HEK293 (cell line): ENCODE results near the gene MYOM1.

Source experiments
- CTCF ChIA-PET: fragments of 350-600 bp; formaldehyde crosslinking; extraction: SDS; loops from one replicate; lab custom pipeline; 2021; ENCODE audit warnings: antibody characterized with exemption; lab: Yijun Ruan, JAX
- POLR2A ChIA-PET: fragments of 300-600 bp; formaldehyde crosslinking; extraction: SDS; loops from one replicate; lab custom pipeline; 2020; ENCODE audit warnings: antibody characterized with exemption, inconsistent platforms; lab: Yijun Ruan, JAX
- H3K27ac ChIP-seq: fragments of 200-500 bp; sonication (Bioruptor generic); 2 replicates; pipeline ENCODE4 v1.5.1; 2014; ENCODE audit warnings: low read depth, low read length, control low read depth, inconsistent platforms; ENCODE audit errors: extremely low read depth
- H3K36me3 ChIP-seq, 2 experiments: fragments of 200-500 bp in 1 of 2; sonication (Bioruptor generic) in 1 of 2; 1 replicate in 1 of 2; 2 replicates in 1 of 2; pipeline ENCODE4 v1.5.1; 2014 to 2017; ENCODE audit warnings: inconsistent platforms in 2 of 2, low read length in 2 of 2; ENCODE audit not compliant: control insufficient read depth in 2 of 2, insufficient read depth in 1 of 2
- H3K4me1 ChIP-seq: fragments of 200-500 bp; sonication (Bioruptor generic); 2 replicates; pipeline ENCODE4 v1.5.1; 2014; ENCODE audit warnings: mild to moderate bottlenecking, low read length, inconsistent platforms; ENCODE audit not compliant: control insufficient read depth, insufficient read depth
- H3K4me3 ChIP-seq: 2 replicates; pipeline ENCODE4 v1.5.1; 2011; ENCODE audit warnings: low read depth, mild to moderate bottlenecking, control low read depth, low read length, moderate library complexity
- H3K9me3 ChIP-seq: fragments of 200-500 bp; sonication (Bioruptor generic); 2 replicates; pipeline ENCODE4 v1.5.1; 2014; ENCODE audit warnings: low read depth, low read length, inconsistent platforms; ENCODE audit not compliant: control insufficient read depth, insufficient read depth
- GLI4 ChIP-seq: fragments of 450-650 bp; formaldehyde crosslinking; IDR thresholded peaks from 2 replicates; pipeline ENCODE4 v1.5.1; 2016; ENCODE audit warnings: missing biosample characterization, missing genetic modification characterization
- KLF16 ChIP-seq: fragments of 450-650 bp; formaldehyde crosslinking; IDR thresholded peaks from 2 replicates; pipeline ENCODE4 v1.5.1; 2017; ENCODE audit warnings: missing biosample characterization, missing genetic modification characterization
- PATZ1 ChIP-seq: fragments of 450-650 bp; formaldehyde crosslinking; IDR thresholded peaks from 2 replicates; pipeline ENCODE4 v1.5.1; 2016; ENCODE audit warnings: missing biosample characterization, missing genetic modification characterization
- TRIM28 ChIP-seq: IDR thresholded peaks from 2 replicates; pipeline ENCODE4 v1.6.1; 2011; ENCODE audit warnings: low read length, control low read depth, borderline replicate concordance
- ZBTB11 ChIP-seq: fragments of 450-650 bp; formaldehyde crosslinking; conservative IDR thresholded peaks from 2 replicates; pipeline ENCODE4 v1.5.1; 2016; ENCODE audit warnings: low read depth, missing biosample characterization, missing genetic modification characterization
- ZEB2 ChIP-seq: fragments of 450-650 bp; formaldehyde crosslinking; IDR thresholded peaks from 2 replicates; pipeline ENCODE4 v1.5.1; 2016; ENCODE audit warnings: missing biosample characterization, missing genetic modification characterization
- ZFP3 ChIP-seq: fragments of 450-650 bp; formaldehyde crosslinking; IDR thresholded peaks from 2 replicates; pipeline ENCODE4 v1.5.1; 2016; ENCODE audit warnings: low read depth, missing biosample characterization, missing genetic modification characterization
- ZFP37 ChIP-seq: fragments of 450-650 bp; formaldehyde crosslinking; IDR thresholded peaks from 2 replicates; pipeline ENCODE4 v1.5.1; 2016; ENCODE audit warnings: missing biosample characterization, missing genetic modification characterization
- ZIC2 ChIP-seq: fragments of 450-650 bp; formaldehyde crosslinking; IDR thresholded peaks from 2 replicates; pipeline ENCODE4 v1.5.1; 2016; ENCODE audit warnings: missing biosample characterization, missing genetic modification characterization
- ZNF155 ChIP-seq: fragments of 450-650 bp; formaldehyde crosslinking; IDR thresholded peaks from 2 replicates; pipeline ENCODE4 v1.5.1; 2016; ENCODE audit warnings: missing biosample characterization, missing genetic modification characterization
- ZNF16 ChIP-seq: fragments of 450-650 bp; formaldehyde crosslinking; IDR thresholded peaks from 2 replicates; pipeline ENCODE4 v1.5.1; 2016; ENCODE audit warnings: low read depth, missing biosample characterization, missing genetic modification characterization
- ZNF169 ChIP-seq: fragments of 450-650 bp; formaldehyde crosslinking; IDR thresholded peaks from 2 replicates; pipeline ENCODE4 v1.5.1; 2016; ENCODE audit warnings: missing biosample characterization, missing genetic modification characterization
- ZNF184 ChIP-seq: fragments of 450-650 bp; IDR thresholded peaks from 2 replicates; pipeline ENCODE4 v1.5.1; 2018; ENCODE audit warnings: missing biosample characterization, mild to moderate bottlenecking, missing genetic modification characterization
- ZNF211 ChIP-seq: fragments of 450-650 bp; formaldehyde crosslinking; IDR thresholded peaks from 2 replicates; pipeline ENCODE4 v1.5.1; 2016; ENCODE audit warnings: low read depth, missing biosample characterization, missing genetic modification characterization
- ZNF366 ChIP-seq: fragments of 450-650 bp; formaldehyde crosslinking; conservative IDR thresholded peaks from 2 replicates; pipeline ENCODE4 v1.5.1; 2016; ENCODE audit warnings: missing biosample characterization, missing genetic modification characterization
- ZNF423 ChIP-seq: fragments of 450-650 bp; formaldehyde crosslinking; IDR thresholded peaks from 2 replicates; pipeline ENCODE4 v1.5.1; 2016; ENCODE audit warnings: missing biosample characterization, missing genetic modification characterization
- ZNF501 ChIP-seq: fragments of 450-650 bp; formaldehyde crosslinking; IDR thresholded peaks from 2 replicates; pipeline ENCODE4 v1.5.1; 2016; ENCODE audit warnings: missing biosample characterization, missing genetic modification characterization
- ZNF530 ChIP-seq: fragments of 450-650 bp; formaldehyde crosslinking; IDR thresholded peaks from 2 replicates; pipeline ENCODE4 v1.5.1; 2016; ENCODE audit warnings: low read depth, missing biosample characterization, missing genetic modification characterization
- ZNF549 ChIP-seq: fragments of 450-650 bp; IDR thresholded peaks from 2 replicates; pipeline ENCODE4 v1.5.1; 2018; ENCODE audit warnings: missing biosample characterization, missing genetic modification characterization, mild to moderate bottlenecking, inconsistent platforms, moderate library complexity
- ZNF555 ChIP-seq: fragments of 450-650 bp; formaldehyde crosslinking; conservative IDR thresholded peaks from 2 replicates; pipeline ENCODE4 v1.5.1; 2017; ENCODE audit warnings: missing biosample characterization, mild to moderate bottlenecking, missing genetic modification characterization, inconsistent platforms
- ZNF596 ChIP-seq: fragments of 450-650 bp; IDR thresholded peaks from 2 replicates; pipeline ENCODE4 v1.5.0; 2018; ENCODE audit warnings: missing biosample characterization, mild to moderate bottlenecking, missing genetic modification characterization, moderate library complexity
- ZNF654 ChIP-seq: fragments of 450-650 bp; formaldehyde crosslinking; IDR thresholded peaks from 2 replicates; pipeline ENCODE4 v1.5.1; 2016; ENCODE audit warnings: low read depth, missing biosample characterization, missing genetic modification characterization
- ZNF677 ChIP-seq: fragments of 450-650 bp; IDR thresholded peaks from 2 replicates; pipeline ENCODE4 v1.5.0; 2018; ENCODE audit warnings: missing biosample characterization, mild to moderate bottlenecking, missing genetic modification characterization, moderate library complexity
- ZNF777 ChIP-seq: fragments of 450-650 bp; formaldehyde crosslinking; IDR thresholded peaks from 2 replicates; pipeline ENCODE4 v1.5.1; 2017; ENCODE audit warnings: missing biosample characterization, missing genetic modification characterization, borderline replicate concordance
- TF ChIP-seq, protein P1 (sequence below): fragments of 450-650 bp; formaldehyde crosslinking; optimal IDR thresholded peaks from 2 replicates; pipeline ENCODE3; 2016; ENCODE audit warnings: missing biosample characterization, mild to moderate bottlenecking, missing genetic modification characterization
- TF ChIP-seq, protein P2 (sequence below): fragments of 450-650 bp; formaldehyde crosslinking; IDR thresholded peaks from 2 replicates; pipeline ENCODE4 v1.5.1; 2017; ENCODE audit warnings: missing biosample characterization, missing genetic modification characterization
- TF ChIP-seq, protein P3 (sequence below): fragments of 450-650 bp; formaldehyde crosslinking; IDR thresholded peaks from 2 replicates; pipeline ENCODE4 v1.5.1; 2016; ENCODE audit warnings: missing biosample characterization, missing genetic modification characterization

Gene MYOM1

DNA sequence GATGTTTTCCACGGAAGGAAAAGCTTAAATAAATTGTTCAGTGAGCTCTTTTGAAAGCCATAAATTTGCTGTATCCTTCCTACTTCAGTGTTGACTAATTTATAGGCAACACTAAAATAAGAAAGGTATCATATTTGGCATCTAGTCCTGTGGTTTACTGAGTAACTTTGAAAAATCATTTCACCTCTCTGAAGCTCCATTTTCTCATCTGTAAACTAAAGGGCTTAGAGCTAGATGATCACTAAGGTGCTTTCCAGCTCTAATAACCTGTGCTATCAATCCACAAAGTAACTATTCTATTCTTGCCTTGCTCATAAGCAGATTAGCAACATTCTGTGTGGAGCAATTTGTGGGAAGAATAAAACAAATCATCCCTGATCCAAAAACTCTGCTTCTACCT is 3.6 kb upstream of the MYOM1 start:
- ChIA-PET CTCF (interaction anchor here (0.9 to 1.2 kb wide), 2 partner anchors 23 to 36 kb away, joined by 3 to 4 read pairs; no protein-coding TSS in a partner anchor), POLR2A (no interaction called here)
- H3K27ac ChIP-seq = no peak overlapping the region
- no peaks in the 10 kb centered on the region for H3K9me3 ChIP-seq
- TF ChIP-seq ZNF155 (tag by site-specific recombination) = no peak
- no peak for TF ChIP-seq ZNF654 (tag by site-specific recombination)
- TF ChIP-seq ZNF184 (tag by site-specific recombination) = no peak
- no peak for TF ChIP-seq ZFP3 (tag by site-specific recombination)
- TF ChIP-seq ZIC2 = no peak
- TF ChIP-seq GLI4 (tag by site-specific recombination) = no peak
- no peak for TF ChIP-seq ZNF777
- TF ChIP-seq, protein P1, sequence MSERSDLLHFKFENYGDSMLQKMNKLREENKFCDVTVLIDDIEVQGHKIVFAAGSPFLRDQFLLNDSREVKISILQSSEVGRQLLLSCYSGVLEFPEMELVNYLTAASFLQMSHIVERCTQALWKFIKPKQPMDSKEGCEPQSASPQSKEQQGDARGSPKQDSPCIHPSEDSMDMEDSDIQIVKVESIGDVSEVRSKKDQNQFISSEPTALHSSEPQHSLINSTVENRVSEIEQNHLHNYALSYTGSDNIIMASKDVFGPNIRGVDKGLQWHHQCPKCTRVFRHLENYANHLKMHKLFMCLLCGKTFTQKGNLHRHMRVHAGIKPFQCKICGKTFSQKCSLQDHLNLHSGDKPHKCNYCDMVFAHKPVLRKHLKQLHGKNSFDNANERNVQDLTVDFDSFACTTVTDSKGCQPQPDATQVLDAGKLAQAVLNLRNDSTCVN (tag by site-specific recombination) = no peak
- TF ChIP-seq, protein P2, sequence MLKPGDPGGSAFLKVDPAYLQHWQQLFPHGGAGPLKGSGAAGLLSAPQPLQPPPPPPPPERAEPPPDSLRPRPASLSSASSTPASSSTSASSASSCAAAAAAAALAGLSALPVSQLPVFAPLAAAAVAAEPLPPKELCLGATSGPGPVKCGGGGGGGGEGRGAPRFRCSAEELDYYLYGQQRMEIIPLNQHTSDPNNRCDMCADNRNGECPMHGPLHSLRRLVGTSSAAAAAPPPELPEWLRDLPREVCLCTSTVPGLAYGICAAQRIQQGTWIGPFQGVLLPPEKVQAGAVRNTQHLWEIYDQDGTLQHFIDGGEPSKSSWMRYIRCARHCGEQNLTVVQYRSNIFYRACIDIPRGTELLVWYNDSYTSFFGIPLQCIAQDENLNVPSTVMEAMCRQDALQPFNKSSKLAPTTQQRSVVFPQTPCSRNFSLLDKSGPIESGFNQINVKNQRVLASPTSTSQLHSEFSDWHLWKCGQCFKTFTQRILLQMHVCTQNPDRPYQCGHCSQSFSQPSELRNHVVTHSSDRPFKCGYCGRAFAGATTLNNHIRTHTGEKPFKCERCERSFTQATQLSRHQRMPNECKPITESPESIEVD = no peak
- no peak for TF ChIP-seq ZNF169 (tag by site-specific recombination)
- TF ChIP-seq ZNF366 (tag by site-specific recombination) = no peak
- no peak for TF ChIP-seq TRIM28
- TF ChIP-seq KLF16 (tag by site-specific recombination) = no peak
- TF ChIP-seq ZFP37 = no peak
- no peak for TF ChIP-seq ZNF596
- no peak for TF ChIP-seq ZBTB11 (tag by site-specific recombination)
- TF ChIP-seq ZNF211 = no peak
- no peak for TF ChIP-seq ZNF555 (tag by site-specific recombination)
- no peak overlapping the region for H3K4me3 ChIP-seq
- no peaks in the 10 kb centered on the region for H3K36me3 ChIP-seq
- H3K4me1 ChIP-seq = peaks cover under 1% of the 10 kb centered on the region; the same call in 1 of the 2 replicates

- POLR2A ChIA-PET = no interaction called here
- no peaks in the 10 kb centered on the region for H3K36me3 ChIP-seq
- CTCF ChIA-PET = interaction anchor here (0.6 to 1.0 kb wide), 3 partner anchors 9 to 778 kb away, joined by 3 read pairs; no protein-coding TSS in a partner anchor
- H3K9me3 ChIP-seq = no peaks in the 10 kb centered on the region
- H3K27ac ChIP-seq = no peak overlapping the region
- H3K4me3 ChIP-seq = no peak overlapping the region
- peaks cover 7% of the 10 kb centered on the region for H3K4me1 ChIP-seq
- TF ChIP-seq, protein P3, sequence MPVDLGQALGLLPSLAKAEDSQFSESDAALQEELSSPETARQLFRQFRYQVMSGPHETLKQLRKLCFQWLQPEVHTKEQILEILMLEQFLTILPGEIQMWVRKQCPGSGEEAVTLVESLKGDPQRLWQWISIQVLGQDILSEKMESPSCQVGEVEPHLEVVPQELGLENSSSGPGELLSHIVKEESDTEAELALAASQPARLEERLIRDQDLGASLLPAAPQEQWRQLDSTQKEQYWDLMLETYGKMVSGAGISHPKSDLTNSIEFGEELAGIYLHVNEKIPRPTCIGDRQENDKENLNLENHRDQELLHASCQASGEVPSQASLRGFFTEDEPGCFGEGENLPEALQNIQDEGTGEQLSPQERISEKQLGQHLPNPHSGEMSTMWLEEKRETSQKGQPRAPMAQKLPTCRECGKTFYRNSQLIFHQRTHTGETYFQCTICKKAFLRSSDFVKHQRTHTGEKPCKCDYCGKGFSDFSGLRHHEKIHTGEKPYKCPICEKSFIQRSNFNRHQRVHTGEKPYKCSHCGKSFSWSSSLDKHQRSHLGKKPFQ = no peak
- TF ChIP-seq ZNF423 = no peak
- TF ChIP-seq ZNF549 (tag by site-specific recombination) = no peak
- TF ChIP-seq ZNF16 (tag by site-specific recombination) = no peak
- no peak for TF ChIP-seq PATZ1
- no peak for TF ChIP-seq ZNF530
- no peak for TF ChIP-seq ZNF501 (tag by site-specific recombination)
- TF ChIP-seq ZEB2 (tag by site-specific recombination) = no peak
- TF ChIP-seq ZNF677 (tag by site-specific recombination) = no peak
Measured at GRCh38 chr18:3221496-3221895, 1.7 kb upstream of the MYOM1 start.
